HepG2 (cell line): ENCODE results near the gene MORN3. TPM values are rescaled to one million over a fixed set of nuclear protein-coding genes. Genes with fewer than 3 reads are reported as not detected.

ENCODE experiments used
- ERF ChIP-seq: IDR thresholded peaks from 2 replicates; pipeline ENCODE4 v1.6.1; 2018; ENCODE audit warnings: missing biosample characterization, missing genetic modification reagents
- GFI1 ChIP-seq: sonication (generic); formaldehyde crosslinking; IDR thresholded peaks from 2 replicates; pipeline ENCODE4 v1.5.0; 2020; ENCODE audit warnings: missing genetic modification reagents, mild to moderate bottlenecking, borderline replicate concordance
- IRF9 ChIP-seq: sonication (generic); formaldehyde crosslinking; IDR thresholded peaks from 2 replicates; pipeline ENCODE4 v1.8.0; 2022; ENCODE audit warnings: missing genetic modification reagents, mild to moderate bottlenecking, borderline replicate concordance
- MAX ChIP-seq: IDR thresholded peaks from 2 replicates; pipeline ENCODE4 v1.6.1; 2012; ENCODE audit warnings: inconsistent platforms
- NR2F2 ChIP-seq: IDR thresholded peaks from 2 replicates; pipeline ENCODE4 v1.6.1; 2012; ENCODE audit warnings: low read depth, inconsistent platforms, borderline replicate concordance
- PRDM10 ChIP-seq: sonication (generic); formaldehyde crosslinking; IDR thresholded peaks from 2 replicates; pipeline ENCODE4 v1.4.0; 2020; ENCODE audit warnings: low read depth, missing genetic modification reagents
- RORA ChIP-seq: sonication (generic); formaldehyde crosslinking; IDR thresholded peaks from 2 replicates; pipeline ENCODE4 v1.5.0; 2020; ENCODE audit warnings: mild to moderate bottlenecking, missing genetic modification reagents, moderate library complexity
- ZKSCAN5 ChIP-seq: sonication (generic); formaldehyde crosslinking; IDR thresholded peaks from 2 replicates; pipeline ENCODE4 v1.5.1; 2020; ENCODE audit warnings: mild to moderate bottlenecking, missing genetic modification reagents
- ZNF143 ChIP-seq: sonication (generic); formaldehyde crosslinking; IDR thresholded peaks from 2 replicates; pipeline ENCODE4 v1.4.0; 2020; ENCODE audit warnings: missing genetic modification reagents
- ZNF281 ChIP-seq: sonication (generic); formaldehyde crosslinking; IDR thresholded peaks from 2 replicates; pipeline ENCODE4 v1.4.0; 2020; ENCODE audit warnings: missing genetic modification reagents, borderline replicate concordance
- ZNF318 ChIP-seq: sonication (generic); formaldehyde crosslinking; IDR thresholded peaks from 2 replicates; pipeline ENCODE4 v1.4.0; 2020; ENCODE audit warnings: mild to moderate bottlenecking, missing genetic modification reagents
- ZNF326 ChIP-seq: sonication (generic); formaldehyde crosslinking; IDR thresholded peaks from 2 replicates; pipeline ENCODE4 v1.4.0; 2020; ENCODE audit warnings: missing genetic modification reagents, borderline replicate concordance
- ZNF83 ChIP-seq: sonication (generic); formaldehyde crosslinking; IDR thresholded peaks from 2 replicates; pipeline ENCODE4 v1.4.0; 2020; ENCODE audit warnings: missing genetic modification reagents, mild to moderate bottlenecking, borderline replicate concordance
- polyA plus RNA-seq, 8 experiments: library from polyadenylated mRNA; depleted of rRNA in 3 of 8; stranded (reverse) in 7 of 8; unstranded in 1 of 8; fragments of >200 nt; fragmentation: Illumina TruSeq in 4 of 8; extraction: Trizol in 4 of 8; gene quantifications; 2 replicates each; pipeline versions ENCODE4 v1.2.1 to v1.2.3, GENCODE V29; 2011 to 2016; ENCODE audit warnings: low read depth in 4 of 8, missing spikeins in 1 of 8, mixed read lengths in 1 of 8; ENCODE audit not compliant: insufficient read depth in 1 of 8
- total RNA-seq, 5 experiments: library from RNA; depleted of rRNA; stranded (reverse); fragments of >200 nt; fragmentation: Illumina TruSeq; extraction: Trizol; gene quantifications; 2 replicates each; pipeline ENCODE4 v1.2.3, GENCODE V29; 2016; ENCODE audit warnings: low read depth in 1 of 5

Gene MORN3
- total and polyA plus RNA-seq, 2 of the 13 experiments (the other 11 are each of a cell fraction or from before 2014, with no cell fraction given), result 1.1 to 2.0 TPM

GRCh38 chr12:121618659-121619233, 50.7 kb downstream of the MORN3 start (continued):
- TF ChIP-seq NR2F2, result no peak
- TF ChIP-seq PRDM10 (CRISPR knock-in tag), result no peak
- no peak for TF ChIP-seq GFI1
- no peak for TF ChIP-seq ERF (CRISPR knock-in tag)
- TF ChIP-seq ZKSCAN5 (CRISPR knock-in tag), result no peak
- no peak for TF ChIP-seq RORA (CRISPR knock-in tag)
- no peak for TF ChIP-seq MAX
- TF ChIP-seq ZNF326 (CRISPR knock-in tag), result no peak
- TF ChIP-seq IRF9, result no peak
- TF ChIP-seq ZNF83, result no peak
- TF ChIP-seq ZNF143 (CRISPR knock-in tag), result no peak
- TF ChIP-seq ZNF281 (CRISPR knock-in tag), result peak; percentile 18; the same call in 1 of the 2 replicates
- no peak for TF ChIP-seq ZNF318 (CRISPR knock-in tag)
